ENCODE measurements around the gene CUX1.

The CUX1 gene

DNA sequence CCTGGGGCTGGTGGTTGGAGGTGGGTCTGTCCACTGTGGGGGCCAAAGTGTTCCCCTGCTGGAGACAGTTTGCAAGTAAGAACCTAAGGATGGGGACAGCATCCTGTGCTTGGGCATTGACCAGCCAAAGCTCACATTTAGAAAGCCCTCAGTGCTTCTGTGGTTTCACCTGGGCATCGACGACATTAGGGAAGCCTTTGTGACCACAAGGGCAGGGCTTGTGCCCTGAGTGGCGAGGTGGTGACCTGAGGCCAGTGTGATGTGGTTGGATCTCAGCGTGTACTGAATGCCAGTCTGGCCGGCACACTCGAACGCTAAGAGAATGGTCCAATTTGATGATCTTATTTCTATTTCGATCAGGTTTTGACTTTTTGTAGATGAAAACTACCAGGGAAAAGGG lies 437.1 kb downstream of the CUX1 start:
- no peak for DNase-seq

DNA sequence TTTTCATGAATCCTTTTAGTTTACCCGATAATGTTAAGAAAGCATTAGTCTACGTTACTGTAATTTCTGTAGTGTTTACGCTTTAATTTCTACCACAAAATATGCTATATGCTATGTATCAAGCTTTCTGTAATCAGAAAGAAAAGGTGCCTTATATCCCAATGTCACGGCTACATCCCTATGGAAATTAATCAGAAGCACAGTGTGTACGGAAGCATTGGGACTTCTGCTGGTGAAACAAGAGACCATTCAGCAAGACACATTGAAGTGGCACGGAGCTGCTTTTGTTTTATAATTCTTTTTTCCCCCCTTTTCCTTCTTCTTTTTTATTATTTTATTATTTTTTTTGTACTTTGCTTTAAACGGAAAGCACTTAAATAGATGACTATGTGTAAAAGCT lies 438.1 kb downstream of the CUX1 start:
- DNase-seq, result no peak

DNA sequence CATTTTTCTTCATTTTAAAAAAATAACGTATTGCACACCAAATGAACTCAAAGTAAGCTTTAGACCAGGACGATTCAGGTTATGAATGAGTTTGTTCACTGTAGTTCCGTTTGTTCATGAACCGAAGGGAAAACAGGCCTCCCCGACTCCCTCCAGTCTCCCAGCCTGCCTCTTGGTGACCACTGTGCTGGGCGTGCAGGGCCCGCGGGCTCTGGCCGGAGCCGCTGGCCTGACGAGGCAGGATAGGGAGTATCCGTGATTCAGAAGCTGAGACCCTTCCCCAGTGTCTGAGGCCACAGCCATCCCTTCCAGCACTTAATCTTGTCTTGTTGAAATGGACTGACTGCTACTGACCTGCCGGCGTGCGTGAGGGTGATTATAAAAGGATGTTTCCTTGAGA lies 438.5 kb downstream of the CUX1 start:
- no peak for DNase-seq

DNA sequence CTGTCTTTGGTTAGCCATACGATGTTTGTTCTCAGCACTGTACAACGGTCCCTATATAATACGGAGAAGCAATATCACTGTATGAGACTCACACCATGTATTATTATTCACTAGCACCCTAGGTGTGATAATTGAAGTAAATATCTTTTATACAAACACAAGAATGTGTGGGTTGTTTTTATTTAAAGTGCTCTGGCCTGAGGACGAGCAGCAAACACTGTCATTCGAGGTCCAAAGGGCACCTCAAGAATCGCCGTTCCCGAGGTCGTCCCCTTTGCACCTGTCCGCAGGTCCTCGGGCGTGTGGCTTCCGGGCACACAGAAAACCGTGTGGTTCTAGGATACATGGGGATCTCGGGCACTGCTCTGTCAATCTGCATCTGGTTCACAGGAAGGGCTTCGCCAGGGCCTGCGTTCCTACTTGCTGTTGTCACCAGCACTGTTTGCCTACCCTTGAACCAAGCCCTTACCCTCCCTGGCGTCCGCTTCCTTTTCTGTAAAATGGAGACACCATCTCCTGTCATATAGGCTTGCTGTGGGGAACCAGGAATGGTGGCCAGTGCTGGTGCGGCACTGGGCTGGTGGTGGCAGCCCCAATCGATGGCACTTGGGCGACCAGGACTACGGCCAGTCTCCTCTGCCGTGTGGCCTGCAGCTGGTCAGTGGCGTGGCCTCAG lies 440.8 kb downstream of the CUX1 start:
- DNase-seq, result no peak

DNA sequence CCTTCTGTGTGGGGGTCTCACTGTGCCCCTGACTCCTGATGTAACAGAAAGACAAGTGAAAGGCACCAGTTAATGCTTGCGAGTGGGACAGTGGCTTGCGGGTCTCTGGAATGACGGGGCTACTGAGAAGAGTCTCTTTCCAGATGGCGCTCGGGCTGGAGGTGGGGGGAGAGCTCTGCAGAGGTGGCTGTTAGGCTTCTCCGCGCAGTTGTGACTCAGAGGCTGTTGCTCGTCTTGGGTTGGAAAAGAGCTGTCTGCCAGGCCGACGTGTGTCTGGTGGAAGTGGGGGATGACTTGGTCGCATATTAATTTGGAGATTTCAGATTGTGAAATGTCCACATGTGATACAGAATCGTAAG lies 441.3 kb downstream of the CUX1 start:
- no peak for DNase-seq

DNA sequence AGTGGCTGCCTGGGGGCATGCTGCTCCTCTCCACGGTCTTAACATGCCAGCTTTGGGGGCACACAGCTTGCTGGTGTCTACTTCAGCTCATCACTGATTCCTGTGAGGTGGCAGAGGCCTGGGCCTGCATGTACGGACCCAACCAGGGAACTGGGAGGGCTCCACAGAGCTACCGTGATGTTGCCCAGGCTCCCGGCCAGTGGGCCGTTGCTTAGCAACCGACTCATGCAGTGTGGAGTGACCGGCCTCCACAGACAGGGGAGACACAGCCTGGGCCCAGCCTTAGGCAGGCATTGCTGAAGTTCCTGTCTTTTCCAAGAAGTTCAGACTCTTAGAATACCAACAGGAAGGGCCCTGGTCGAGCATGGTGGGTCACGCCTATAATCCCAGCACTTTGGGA lies 443.4 kb downstream of the CUX1 start:
- no peak for DNase-seq

DNA sequence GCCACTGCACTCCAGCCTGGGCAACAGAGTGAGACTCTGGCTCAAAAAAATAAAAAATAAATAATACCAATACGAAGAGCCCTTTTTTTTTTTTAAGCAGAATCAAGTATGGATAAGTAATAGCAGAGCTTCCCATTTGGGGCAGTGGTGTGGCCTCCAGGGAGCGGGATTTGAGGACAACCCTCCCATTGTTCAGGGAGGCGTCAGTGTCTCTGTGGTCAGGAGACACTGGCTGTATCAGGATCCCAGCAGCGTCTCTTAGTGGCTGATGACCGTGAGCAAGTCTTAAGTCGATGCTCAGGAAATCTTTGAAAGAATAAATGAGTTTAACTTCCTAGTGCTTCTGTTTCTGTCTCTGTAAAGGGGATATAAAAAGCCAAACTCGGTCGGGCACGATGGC lies 444.0 kb downstream of the CUX1 start:
- no peak for DNase-seq

DNA sequence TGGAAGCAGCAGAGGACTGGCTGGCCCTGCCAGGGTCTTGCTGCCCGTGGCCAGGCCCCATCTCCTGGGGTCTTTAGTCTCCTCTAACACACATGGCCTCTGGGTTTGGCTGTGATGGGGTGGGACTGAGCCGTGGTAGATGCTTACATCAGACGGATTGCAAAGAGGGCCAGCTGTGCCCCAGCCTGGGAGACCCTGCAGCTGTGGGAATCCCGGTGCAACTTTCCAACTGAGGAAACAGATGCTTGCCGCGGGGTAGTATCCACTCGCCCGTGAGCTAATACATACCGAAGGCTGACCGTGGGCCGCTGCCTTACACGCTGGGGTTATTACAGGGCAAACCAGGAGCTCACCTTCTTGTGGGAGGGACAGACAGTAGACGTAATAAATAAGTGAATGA lies 445.1 kb downstream of the CUX1 start:
- no peak for DNase-seq

DNA sequence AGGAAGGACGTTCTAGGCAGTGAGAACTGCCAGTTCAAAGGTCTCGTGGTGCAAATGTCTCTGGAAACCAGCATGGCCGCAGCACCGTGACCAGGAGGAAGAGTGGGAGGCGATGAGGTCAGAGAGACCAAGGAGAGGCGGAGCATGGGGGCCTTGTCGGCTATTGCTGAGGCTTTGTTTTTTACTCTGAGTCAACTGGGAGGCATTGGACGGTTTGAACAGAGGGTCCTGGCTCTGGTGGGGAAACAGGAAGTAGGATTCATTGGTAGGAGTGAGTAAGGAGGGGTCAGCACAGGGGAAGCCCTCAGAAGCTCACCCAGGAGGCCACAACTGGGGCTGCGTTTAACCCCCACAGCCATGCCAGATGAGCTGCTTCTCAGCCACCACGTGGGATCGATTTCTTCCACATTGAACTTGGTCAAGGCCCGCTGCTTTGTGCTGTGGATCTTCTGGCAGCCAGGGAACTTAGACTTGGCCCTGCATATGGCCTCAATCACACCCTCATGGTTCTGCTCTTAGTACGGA lies 447.0 kb downstream of the CUX1 start:
- no peak for DNase-seq

DNA sequence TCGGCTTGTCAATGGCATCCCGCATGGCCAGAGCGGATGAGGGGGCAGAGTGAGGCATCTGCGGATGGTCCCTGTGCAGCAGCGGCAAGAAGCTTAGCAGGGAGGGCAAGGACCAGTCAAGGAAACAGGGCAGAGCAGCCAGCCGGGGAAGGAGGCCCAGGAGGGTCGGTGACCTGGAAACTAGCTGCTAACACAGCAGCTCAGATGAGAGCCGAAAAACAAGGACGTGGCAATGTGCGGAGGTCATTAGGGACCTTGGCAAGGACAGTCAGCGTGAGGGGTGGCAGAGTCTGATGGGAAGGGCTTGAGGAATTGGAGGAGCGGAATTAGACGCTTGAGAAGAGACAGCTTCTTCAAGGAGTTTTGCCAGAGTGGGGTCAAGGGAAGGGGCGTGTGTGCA lies 449.1 kb downstream of the CUX1 start:
- no peak for DNase-seq

DNA sequence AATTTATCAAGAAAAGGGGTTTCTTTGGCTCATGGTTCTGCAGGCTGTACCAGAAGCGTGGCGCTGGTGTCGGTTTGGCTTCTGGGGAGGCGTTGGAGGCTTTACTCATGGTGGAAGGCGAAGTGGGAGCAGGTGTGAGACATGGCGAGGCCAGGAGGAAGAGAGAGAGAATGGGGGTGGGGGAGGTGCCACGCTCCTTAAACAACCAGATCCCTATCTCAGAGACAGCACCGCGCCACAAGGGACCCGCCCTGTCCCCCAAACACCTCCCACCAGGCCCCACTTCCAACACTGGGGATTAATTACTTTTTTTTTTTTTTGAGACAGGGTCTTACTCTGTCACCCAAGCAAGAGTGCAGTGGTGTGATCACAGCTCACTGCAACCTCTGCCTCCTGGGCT lies 451.2 kb downstream of the CUX1 start:
- no peak for DNase-seq

DNA sequence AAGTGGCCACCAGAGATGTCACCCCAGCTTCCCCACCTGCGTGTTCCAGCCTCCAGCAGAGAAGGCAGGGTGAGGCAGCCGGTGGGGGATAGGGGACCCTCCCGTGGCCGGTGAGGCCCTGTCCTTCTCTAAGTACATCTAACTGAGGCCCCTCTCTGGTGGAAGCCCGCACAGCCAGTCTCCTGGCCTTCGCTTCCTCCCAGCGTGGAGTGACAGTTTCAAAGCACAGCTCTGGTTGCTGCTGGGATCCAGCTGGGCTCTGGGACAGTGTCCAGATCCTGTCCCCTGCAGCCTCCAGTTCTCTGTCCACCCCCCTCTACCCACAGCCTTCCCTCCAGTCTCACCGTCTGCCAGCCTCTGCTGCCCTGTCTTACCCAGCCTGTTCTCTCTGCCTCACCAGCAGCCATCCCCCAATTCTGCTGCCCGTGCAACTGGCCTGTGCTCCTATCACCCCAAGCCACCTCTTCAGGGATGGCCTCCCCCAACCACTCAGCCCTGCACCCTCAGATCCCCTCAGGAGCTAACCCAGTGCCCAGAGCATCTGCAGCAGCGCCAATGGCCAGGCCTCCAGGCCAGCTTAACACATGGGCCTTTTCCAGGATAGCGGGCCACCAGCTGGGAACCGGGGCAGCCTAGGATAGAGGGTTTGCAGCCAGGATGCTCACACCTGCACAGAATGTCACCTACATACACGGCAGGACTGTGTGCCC lies 452.9 kb downstream of the CUX1 start:
- DNase-seq, result no peak

DNA sequence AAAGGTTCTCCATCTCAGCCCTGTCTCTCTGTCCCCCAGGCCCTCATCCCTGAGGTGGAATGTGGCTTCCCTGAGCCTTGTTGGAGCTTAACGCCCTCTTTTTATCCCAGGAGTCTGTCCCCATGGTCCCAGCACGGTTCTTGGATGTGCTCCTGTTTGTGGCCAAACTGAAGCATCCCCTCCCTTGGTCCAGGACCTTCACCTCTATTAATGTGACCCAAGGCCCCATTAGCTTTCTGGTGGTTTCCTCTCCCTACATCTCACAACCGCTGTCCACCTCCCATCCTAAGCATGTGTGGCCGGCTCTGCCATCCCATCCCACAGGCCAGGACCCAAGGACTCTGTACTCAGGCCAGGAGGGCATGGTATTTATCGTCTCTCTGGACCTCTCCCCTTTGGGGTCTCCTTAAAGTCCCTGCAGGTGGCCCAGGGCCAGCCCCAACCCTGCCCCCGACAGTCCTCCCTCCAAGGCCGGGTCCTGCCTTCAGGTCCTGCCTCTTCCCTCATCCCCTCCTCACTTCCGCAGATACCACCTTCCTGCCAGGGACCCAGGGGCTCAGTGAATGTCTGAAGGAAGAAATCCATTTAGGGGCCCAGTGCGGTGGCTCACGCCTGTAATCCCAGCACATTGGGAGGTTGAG lies 453.9 kb downstream of the CUX1 start:
- DNase-seq, result no peak

DNA sequence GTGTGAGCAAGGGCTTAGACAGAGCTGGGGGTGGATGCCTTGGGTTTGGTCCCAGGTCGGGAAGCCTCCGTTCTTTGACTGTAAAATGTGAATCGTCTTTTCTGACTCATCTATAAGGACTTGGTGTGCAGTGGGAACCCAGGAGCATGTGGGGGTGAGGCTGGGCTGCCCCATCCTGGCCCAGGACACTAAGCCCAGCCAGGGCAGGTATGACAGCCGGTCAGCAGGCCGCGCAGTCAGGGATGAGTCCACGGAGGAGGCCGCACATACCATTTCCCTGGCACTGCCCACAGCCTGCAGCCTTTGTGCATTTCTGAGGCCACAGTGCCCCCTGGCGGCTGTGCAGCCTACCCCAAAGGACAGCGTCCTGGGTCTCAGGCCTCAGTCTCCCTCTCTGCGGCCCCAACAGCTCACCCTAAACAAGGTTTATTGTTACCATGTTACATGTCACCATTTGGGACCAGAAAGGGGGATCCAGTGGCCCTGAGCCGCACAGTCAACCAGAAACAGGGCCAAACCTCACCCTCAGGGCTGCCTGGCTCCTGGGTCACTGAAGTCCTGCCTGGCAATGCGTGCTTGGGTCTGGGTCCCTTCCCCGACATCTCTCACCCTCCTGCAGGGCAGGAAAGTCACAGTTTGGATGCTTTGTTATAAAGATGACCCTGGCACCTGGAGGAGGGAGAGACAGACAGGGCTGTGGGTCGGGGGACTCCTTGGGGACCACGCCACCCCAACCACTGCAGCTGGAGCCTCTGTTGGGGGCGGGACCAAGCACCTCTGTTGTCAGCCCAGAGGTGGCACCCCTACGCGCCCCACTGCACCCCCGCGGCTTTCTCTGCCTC lies 454.9 kb downstream of the CUX1 start:
- DNase-seq, result peak; percentile 32

DNA sequence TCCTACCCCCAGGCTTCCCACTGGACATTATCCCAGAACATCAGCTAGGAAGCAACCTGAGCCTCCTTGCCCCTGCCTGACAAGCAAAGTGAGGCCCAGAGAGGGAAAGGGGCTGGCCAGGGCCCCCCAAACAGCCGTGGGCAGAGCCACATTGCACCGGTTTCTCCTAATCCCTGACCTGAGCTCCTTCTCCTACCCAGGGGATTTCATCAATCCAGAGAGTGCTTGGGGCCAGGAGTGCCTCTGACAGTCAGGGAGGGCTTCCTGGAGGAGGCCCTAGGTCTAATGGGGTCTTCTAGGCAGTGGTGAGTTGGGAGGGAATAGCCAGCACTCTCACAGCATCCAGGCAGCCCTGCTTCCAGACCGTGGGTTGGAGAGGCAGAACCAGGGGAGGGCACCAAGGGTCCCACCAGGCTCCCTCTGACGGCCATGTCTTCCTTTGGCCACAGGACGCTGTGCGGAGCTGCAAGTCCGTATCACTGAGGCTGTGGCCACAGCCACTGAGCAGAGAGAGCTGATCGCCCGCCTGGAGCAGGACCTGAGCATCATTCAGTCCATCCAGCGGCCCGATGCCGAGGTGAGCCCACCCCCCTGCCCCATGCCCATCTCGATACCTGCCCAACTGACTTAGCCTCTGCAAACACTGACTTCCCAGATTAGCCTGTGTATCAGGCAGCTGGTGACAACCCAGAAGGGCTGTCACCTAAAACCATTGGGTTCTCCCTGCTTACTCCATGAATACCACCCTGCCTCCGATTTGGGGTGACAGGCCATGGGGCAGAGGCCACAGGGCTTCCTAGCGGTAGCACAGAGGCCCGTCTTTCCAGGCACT lies 455.7 kb downstream of the CUX1 start:
- DNase-seq, result no peak

DNA sequence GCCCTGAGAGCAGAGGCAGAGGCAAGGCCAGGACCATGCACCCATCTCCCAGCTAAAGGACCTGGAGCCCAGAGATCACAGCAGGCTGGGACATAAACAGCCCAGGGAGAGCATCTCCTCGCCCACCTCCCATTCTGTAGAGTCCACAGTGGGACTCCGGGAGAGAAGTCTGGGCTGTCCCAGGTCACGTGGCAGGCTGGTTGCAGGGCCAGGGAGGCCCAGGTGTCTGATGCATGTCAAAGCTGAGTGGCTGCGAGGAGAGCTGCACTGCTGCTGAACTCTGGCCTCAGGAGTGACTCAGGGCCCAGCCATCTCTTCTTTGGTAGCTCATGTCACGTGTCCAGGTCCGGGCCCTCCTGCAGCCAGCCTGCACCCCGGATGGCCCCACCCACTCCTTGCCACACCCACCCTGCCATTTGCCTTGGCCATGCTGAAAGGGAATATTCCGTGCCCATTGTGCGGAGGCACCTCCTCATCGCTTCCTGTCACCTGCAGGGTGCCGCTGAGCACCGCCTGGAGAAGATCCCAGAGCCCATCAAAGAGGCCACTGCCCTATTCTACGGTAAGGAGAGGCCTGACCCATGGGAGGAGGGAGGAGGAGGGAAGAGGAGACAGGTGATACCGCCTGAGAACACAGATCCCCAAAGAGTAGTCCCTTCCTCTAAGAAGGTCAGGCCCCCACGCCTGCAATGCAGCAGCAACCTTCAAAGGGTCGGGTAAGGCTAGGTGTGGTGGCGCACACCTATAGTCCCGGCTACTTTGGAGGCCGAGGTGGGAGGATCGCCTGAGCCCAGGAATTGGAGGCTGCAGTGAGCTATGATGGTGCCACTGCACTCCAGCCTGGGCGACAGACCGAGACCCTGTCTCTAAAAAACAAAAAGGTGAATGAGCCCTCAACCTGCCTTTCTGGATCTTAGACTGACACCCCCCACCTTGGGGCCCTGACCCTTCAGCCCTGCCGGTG lies 456.6 kb downstream of the CUX1 start:
- no peak for DNase-seq

DNA sequence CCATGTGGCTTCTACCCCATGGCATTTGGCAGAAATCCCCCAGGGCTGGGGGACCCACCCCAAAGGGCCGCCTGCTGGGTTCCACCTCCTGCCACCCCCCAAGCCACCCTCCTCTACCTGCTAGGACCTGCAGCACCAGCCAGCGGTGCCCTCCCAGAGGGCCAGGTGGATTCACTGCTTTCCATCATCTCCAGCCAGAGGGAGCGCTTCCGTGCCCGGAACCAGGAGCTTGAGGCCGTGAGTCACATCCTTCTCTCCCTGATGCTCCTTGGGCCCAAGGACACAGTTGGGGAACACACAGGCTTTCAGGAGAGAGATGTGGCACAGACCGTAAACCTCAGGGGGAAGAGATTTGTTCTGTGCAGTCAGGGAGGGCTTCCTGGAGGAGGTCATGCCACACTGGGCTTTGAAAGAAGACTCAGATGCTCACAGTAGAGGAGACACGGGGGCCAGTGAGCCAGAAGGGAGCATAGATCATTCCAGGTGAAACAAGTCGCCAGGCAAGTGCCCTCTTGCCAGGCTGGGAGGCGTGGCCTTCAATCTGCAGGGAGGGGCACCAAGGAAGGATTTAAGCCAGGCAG lies 457.8 kb downstream of the CUX1 start:
- no peak for DNase-seq

DNA sequence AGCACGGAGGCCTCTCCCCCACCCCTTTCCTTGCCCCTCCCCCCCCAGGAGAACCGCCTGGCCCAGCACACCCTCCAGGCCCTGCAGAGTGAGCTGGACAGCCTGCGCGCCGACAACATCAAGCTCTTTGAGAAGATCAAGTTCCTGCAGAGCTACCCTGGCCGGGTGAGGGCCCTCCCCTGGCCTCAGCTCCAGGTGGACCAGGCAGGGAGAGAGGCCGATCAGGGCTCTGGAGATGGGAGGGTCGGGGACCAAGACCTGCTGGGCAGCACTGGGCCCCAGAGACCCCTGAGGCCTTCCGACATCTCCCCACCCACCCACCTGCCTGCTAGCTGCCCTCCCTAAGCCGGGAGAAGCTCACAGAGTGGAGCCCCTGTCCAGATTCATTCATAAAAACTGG lies 460.5 kb downstream of the CUX1 start:
- DNase-seq, result no peak

DNA sequence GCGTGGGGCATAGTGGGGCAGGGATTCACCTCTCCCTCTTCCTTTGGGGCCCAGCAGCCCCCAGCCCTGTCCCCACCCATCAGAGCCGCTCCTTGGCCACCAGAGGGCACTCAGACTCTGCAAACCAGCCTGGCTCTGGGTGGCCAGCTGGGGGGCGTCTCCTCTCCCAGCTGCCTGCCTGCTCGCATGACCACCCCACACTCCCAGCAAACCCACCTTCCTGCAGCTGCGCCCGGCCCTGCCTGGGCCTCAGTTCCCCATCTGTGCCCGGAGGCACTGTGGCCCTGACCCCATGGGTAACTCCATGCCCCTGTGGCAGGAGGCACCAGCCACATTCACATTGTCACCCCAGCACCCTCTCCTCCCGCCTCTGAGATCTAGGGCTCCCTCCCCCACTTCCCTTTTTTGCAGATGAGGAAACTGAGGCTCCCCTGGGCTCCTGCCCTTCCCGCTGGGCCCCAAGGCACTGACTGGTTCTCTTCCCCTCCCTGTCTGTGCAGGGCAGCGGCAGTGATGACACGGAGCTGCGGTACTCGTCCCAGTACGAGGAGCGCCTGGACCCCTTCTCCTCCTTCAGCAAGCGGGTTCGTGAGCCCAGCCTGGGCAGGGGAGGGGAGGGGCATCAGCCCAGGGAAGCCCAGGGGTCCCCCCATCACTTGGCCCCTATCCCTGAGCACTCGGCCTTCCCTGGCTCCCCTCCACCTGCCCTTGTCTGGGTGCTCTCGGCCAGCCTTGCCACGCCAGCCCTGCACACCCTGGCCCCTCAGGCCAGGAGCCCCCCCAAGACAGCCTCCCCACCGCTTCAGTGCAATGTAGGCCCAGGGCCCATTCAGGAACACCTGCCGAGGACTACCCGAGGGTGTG lies 462.3 kb downstream of the CUX1 start:
- no peak for DNase-seq

DNA sequence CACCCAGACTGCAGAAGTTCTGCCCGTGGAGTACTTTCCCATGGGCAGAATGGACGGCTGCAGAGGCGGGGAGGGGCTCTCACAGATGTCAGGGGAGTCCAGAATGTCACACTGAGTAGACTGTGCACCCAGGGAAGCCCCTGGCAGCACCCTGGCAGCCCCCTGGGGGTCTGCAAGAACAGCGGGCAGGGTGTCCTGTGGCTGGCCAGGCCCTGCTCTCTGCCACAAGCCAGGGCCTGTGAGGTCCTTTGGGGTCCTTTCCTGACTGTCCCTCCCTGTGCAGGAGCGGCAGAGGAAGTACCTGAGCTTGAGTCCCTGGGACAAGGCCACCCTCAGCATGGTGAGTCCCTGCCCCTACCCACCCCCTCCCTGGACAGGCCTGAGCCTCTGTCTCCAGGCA lies 463.1 kb downstream of the CUX1 start:
- no peak for DNase-seq

Measured in GOT3 (cell line).